GM19468 (cell line): ENCODE results near the gene CNPY4.

Experiments used
- ATAC-seq: cut with Tn5 transposase; IDR thresholded peaks from one replicate; pipeline ENCODE4 v1.9.1; 2021; ENCODE audit warnings: mild to moderate bottlenecking, moderate library complexity, moderate number of reproducible peaks; ENCODE audit not compliant: unreplicated experiment; ENCODE audit errors: extremely low read depth

Gene CNPY4

GRCh38 chr7:100163006-100163531 lies 43.6 kb downstream of the CNPY4 start:
- ATAC-seq, result no peak

- ATAC-seq, result no peak
These were observed 44.4 kb downstream of the CNPY4 start for GRCh38 chr7:100163871-100164270.

- no peak for ATAC-seq
These were observed 47.0 kb downstream of the CNPY4 start for GRCh38 chr7:100166317-100166940.

GRCh38 chr7:100166970-100167911 lies 47.8 kb downstream of the CNPY4 start:
- ATAC-seq, result no peak

GRCh38 chr7:100167912-100168323 lies 48.5 kb downstream of the CNPY4 start:
- no peak for ATAC-seq

- no peak for ATAC-seq
These were observed 49.9 kb downstream of the CNPY4 start for GRCh38 chr7:100169147-100169850.

GRCh38 chr7:100170101-100170897 lies 50.9 kb downstream of the CNPY4 start:
- ATAC-seq, result no peak

GRCh38 chr7:100171087-100171681 lies 51.8 kb downstream of the CNPY4 start:
- no peak for ATAC-seq

GRCh38 chr7:100171840-100172239 lies 52.4 kb downstream of the CNPY4 start:
- ATAC-seq, result no peak

GRCh38 chr7:100173806-100174495 lies 54.5 kb downstream of the CNPY4 start:
- no peak for ATAC-seq

- no peak for ATAC-seq
These were observed 55.1 kb downstream of the CNPY4 start for GRCh38 chr7:100174582-100174981.
